SK-N-MC (cell line): Measurements from ENCODE around the gene ARHGEF7.

Experiments used
- EZH2 ChIP-seq: fragments of 200-600 bp; sonication (generic); IDR thresholded peaks from one replicate; pipeline ENCODE4 v1.6.1; 2017; ENCODE audit warnings: antibody characterized with exemption
- FOXP2 ChIP-seq: optimal IDR thresholded peaks from 2 replicates; pipeline ENCODE3; 2011; ENCODE audit warnings: mild to moderate bottlenecking, moderate library complexity; ENCODE audit not compliant: insufficient read depth; ENCODE audit errors: extremely low read length, control extremely low read depth
- POLR2AphosphoS5 ChIP-seq: IDR thresholded peaks from 2 replicates; pipeline ENCODE4 v1.6.1; 2012; ENCODE audit warnings: mild to moderate bottlenecking, low read depth, low read length, borderline replicate concordance

GRCh38 chr13:111324736-111325135 is 209.6 kb downstream of the ARHGEF7 start:
- TF ChIP-seq FOXP2 = no peak
- TF ChIP-seq EZH2 = no peak
- TF ChIP-seq POLR2AphosphoS5 = no peak
